Measurements from ENCODE around the gene HK3.
"Not testable (repeated sequence)": the region's sequence is repeated elsewhere in the genome, so short reads cannot be mapped to it uniquely, and the experiment has no call there.

HK3 gene

DNA sequence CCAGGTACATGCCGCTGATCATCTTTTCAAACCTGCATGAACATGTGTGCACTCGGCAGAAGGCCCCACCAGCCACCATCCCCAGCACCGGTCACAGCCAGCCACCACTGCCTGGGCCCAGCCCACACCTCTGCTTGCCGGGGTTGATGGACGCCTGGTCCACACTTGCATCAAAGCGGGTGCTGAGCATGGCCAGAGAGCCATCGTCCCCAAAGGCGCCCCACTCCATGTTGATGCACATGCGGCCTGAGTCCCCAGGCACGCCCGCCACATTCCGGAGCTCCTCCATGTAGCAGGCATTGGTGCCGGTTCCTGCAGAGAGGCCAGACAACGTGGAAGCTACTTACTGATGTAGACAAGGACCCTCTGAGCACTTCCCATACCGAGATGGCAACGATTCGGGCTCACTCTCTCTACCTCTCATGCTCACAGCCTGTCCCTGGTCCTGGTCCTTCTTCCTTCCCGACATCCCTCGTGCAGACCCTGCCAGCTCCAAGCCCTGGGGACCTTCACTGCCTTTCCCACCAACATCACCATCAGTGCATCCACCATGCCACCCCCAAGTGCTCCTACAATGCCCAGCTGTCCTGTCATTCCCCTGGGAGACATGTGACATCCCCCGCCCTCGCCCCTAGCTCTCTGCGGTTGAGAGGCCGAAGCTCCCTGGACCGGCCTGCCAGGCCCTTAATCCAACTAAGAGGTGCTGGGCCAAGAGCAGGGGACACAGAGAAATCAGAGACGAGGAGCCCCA, 17.2 kb downstream of the HK3 start:
- DNase-seq: no peak

- DNase-seq: no peak
These were observed 18.0 kb downstream of the HK3 start for GRCh38 chr5:176881021-176881749.

- no peak for DNase-seq
These were observed 18.7 kb downstream of the HK3 start for GRCh38 chr5:176880366-176881020.

DNA sequence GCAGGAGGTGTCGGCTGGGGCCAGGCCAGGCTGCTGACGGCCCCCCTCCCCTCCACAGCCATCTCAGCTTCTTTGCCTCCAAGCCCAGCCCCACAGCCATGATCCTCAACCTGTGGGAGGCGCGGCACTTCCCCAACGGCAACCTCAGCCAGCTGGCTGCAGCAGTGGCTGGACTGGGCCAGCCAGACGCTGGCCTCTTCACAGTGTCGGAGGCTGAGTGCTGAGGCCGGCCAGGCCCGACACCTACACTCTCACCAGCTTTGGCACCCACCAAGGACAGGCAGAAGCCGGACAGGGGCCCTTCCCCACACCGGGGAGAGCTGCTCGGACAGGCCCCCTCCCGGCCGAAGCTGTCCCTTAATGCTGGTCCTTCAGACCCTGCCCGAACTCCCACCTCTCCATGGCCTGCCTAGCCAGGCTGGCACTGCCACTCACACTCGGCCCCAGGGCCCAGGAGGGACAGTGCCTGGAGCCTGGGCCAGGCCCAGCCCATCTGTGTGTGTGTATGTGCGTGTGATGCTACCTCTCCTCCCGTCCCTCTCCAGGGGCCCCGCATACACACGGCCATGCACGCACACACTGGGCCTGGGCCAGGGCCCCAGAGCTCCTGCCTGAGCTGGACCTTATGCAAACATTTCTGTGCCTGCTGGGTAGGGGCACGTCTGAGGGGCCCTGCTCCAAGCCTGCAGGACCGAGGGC, 19.3 kb downstream of the HK3 start:
- DNase-seq: no peak

GRCh38 chr5:176878906-176879662, 20.1 kb downstream of the HK3 start:
- no peak for DNase-seq

DNA sequence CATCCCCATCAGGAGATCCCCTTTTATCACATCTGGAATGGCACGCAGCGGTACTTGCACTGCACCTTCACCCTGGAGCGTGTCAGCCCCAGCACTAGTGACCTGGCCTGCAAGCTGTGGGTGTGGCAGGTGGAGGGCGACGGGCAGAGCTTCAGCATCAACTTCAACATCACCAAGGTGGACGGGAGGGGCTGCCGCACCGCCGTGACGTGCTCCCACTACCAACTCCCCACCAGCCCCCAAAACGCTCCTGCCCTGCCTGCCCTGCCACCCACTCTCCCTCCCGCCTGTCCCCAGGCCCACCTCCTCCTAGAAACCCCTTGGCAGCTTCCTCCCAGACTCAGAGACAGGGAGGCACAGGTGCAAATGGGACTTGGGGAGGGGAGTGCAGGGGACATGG, 20.7 kb downstream of the HK3 start:
- no peak for DNase-seq

- no peak for DNase-seq
These were observed 21.3 kb downstream of the HK3 start for GRCh38 chr5:176877793-176878331.

GRCh38 chr5:176876506-176877431, 22.4 kb downstream of the HK3 start:
- DNase-seq: no peak

GRCh38 chr5:176875783-176876505, 23.2 kb downstream of the HK3 start:
- DNase-seq: no peak

- no peak for DNase-seq
These were observed 24.1 kb downstream of the HK3 start for GRCh38 chr5:176875014-176875550.

- no peak for DNase-seq
These were observed 24.9 kb downstream of the HK3 start for GRCh38 chr5:176874198-176874780.

- DNase-seq: no peak
These were observed 25.5 kb downstream of the HK3 start for GRCh38 chr5:176873541-176874172.

DNA sequence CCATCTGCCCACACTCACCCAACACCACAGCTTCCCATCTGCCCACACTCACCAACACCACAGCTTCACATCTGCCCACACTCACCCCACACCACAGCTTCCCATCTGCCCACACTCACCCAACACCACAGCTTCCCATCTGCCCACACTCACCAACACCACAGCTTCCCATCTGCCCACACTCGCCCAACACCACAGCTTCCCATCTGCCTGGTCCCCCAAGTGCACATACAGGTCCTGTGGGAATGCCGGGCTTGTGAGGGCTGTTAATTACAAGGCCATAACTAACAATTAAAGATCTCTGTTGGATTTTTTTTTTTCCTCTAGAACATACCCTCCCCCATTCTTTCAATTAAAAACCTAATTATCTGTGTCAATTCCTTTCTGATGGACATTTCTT, 26.1 kb downstream of the HK3 start:
- not testable (repeated sequence) for DNase-seq

DNA sequence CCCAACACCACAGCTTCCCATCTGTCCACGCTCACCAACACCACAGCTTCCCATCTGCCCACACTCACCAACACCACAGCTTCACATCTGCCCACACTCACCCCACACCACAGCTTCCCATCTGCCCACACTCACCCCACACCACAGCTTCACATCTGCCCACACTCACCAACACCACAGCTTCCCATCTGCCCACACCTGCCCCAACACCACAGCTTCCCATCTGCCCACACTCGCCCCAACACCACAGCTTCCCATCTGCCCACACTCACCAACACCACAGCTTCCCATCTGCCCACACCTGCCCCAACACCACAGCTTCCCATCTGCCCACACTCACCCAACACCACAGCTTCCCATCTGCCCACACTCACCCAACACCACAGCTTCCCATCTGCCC, 26.6 kb downstream of the HK3 start:
- DNase-seq: not testable (repeated sequence)

DNA sequence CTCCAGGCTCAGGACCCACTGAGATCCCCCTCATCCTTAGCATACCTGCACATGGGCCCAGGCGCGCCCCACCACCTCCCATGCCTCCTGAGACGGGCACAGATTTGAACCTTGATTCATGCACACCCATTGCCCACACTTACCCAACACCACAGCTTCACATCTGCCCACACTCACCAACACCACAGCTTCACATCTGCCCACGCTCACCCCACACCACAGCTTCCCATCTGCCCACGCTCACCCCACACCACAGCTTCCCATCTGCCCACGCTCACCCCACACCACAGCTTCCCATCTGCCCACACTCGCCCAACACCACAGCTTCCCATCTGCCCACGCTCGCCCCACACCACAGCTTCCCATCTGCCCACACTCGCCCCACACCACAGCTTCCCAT, 28.5 kb downstream of the HK3 start:
- DNase-seq: not testable (repeated sequence)

- no peak for DNase-seq
These were observed 29.0 kb downstream of the HK3 start for GRCh38 chr5:176870110-176870591.

GRCh38 chr5:176869501-176870109, 29.5 kb downstream of the HK3 start:
- DNase-seq: no peak

DNA sequence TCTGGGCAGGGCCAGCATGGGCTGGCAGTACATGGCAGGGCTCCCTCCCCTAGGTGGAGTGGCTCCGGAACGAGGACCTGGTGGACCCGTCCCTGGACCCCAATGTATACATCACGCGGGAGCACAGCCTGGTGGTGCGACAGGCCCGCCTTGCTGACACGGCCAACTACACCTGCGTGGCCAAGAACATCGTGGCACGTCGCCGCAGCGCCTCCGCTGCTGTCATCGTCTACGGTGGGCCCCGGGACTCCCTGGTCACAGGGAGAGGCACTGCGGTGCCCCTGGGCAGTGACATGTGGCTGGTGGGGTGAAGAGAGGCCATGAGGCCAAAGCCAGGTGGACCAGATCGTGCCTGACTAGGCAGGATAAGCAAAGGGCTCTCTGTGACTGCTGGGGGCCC, 30.4 kb downstream of the HK3 start:
- no peak for DNase-seq

GRCh38 chr5:176868126-176868525, 31.0 kb downstream of the HK3 start:
- DNase-seq: no peak

Data from left hindlimb (tissue), 1 donor.